ENCODE measurements around the gene TTC38.

- TF ChIP-seq CTCF (IDR thresholded peaks at IDR 0.05; ENCODE audit: insufficient read depth, low read length) (no peak), POLR2AphosphoS5 (IDR thresholded peaks at IDR 0.05; ENCODE audit: low read depth) (no peak), SPI1 (IDR thresholded peaks at IDR 0.05; ENCODE audit: borderline replicate concordance, low read depth) (no peak), REST (IDR thresholded peaks at IDR 0.05; ENCODE audit: insufficient replicate concordance, low read depth) (no peak)
These were observed 42.9 kb upstream of the TTC38 start for GRCh38 chr22:46224898-46225290.

All from HL-60 (cell line).